Esophagus muscularis mucosa (tissue), 4 donors: ENCODE results near the gene BFAR. TPM values are rescaled to one million over a fixed set of nuclear protein-coding genes. Genes with fewer than 3 reads are reported as not detected.
"Not testable (repeated sequence)": the region's sequence is repeated elsewhere in the genome, so short reads cannot be mapped to it uniquely, and the experiment has no call there.

Source experiments
- DNase-seq: peaks from one replicate; pipeline ENCODE4 v3.0.0-alpha.2; 2017; ENCODE audit errors: extremely low spot score
- H3K27ac ChIP-seq, 4 donors: fragments of 200-600 bp; sonication (generic); replicated peaks in 1 of 4; 1 replicate in 3 of 4; 2 replicates in 1 of 4; pipeline ENCODE4 v1.5.1; 2016 to 2019; ENCODE audit warnings: mild to moderate bottlenecking in 1 of 4
- H3K27me3 ChIP-seq, 4 donors: fragments of 200-600 bp; sonication (generic); one replicate each; pipeline versions ENCODE4 v1.5.1 to v1.6.0; 2016 to 2019
- H3K36me3 ChIP-seq, 4 donors: fragments of 200-600 bp; sonication (generic); one replicate each; pipeline ENCODE4 v1.5.1; 2016 to 2019
- H3K4me1 ChIP-seq, 4 donors: fragments of 200-600 bp; sonication (generic); one replicate each; pipeline ENCODE4 v1.5.1; 2016 to 2019
- H3K4me3 ChIP-seq, 4 donors: fragments of 200-600 bp; sonication (generic); 1 replicate in 2 of 4; 2 replicates in 2 of 4; pipeline ENCODE4 v1.5.1; 2016 to 2019; ENCODE audit warnings: mild to moderate bottlenecking in 4 of 4, moderate library complexity in 1 of 4
- H3K9me3 ChIP-seq, 4 donors: fragments of 200-600 bp; sonication (generic); 1 replicate in 3 of 4; 2 replicates in 1 of 4; pipeline ENCODE4 v1.5.1; 2016 to 2019
- EP300 ChIP-seq: sonication (generic); formaldehyde crosslinking; IDR thresholded peaks from one replicate; pipeline ENCODE4 v1.6.1; 2017; ENCODE audit warnings: antibody characterized with exemption
- POLR2A ChIP-seq: fragments of 450-650 bp; IDR thresholded peaks from one replicate; pipeline ENCODE4 v1.6.1; 2017; ENCODE audit warnings: antibody characterized with exemption, moderate library complexity, mild to moderate bottlenecking, low read depth
- POLR2AphosphoS5 ChIP-seq, 2 donors: sonication (generic); formaldehyde crosslinking; IDR thresholded peaks; one replicate each; pipeline ENCODE4 v1.6.1; 2017; ENCODE audit warnings: antibody characterized with exemption in 2 of 2
- WGBS: methylation state at CpG from one replicate; pipeline ENCODE4 v1.1.5; 2018; 5-methylcytosine and 5-hydroxymethylcytosine counted together
- intact Hi-C: fragments of 100-400 bp; cut with DNase I; formaldehyde crosslinking; loops from one replicate; pipeline ENCODE4 v1.15.1; 2023
- total RNA-seq, 4 donors: library from RNA; depleted of rRNA; stranded (reverse); fragments of >200 nt; gene quantifications; one replicate each; pipeline versions ENCODE4 v1.1.0 to v1.2.1, GENCODE V29; 2016
- TF ChIP-seq, protein P1 (sequence below), 3 experiments: fragments of 200-600 bp in 2 of 3; fragments of 450-650 bp in 1 of 3; sonication (generic) in 2 of 3; IDR thresholded peaks; one replicate each; pipeline ENCODE4 v1.5.1; 2017 to 2019; ENCODE audit warnings: antibody characterized with exemption in 3 of 3, mild to moderate bottlenecking in 2 of 3, moderate library complexity in 1 of 3

The BFAR gene
- total RNA-seq, 4 donors from 2014 or later = 39.1 to 59.8 (median 54.7) TPM

DNA sequence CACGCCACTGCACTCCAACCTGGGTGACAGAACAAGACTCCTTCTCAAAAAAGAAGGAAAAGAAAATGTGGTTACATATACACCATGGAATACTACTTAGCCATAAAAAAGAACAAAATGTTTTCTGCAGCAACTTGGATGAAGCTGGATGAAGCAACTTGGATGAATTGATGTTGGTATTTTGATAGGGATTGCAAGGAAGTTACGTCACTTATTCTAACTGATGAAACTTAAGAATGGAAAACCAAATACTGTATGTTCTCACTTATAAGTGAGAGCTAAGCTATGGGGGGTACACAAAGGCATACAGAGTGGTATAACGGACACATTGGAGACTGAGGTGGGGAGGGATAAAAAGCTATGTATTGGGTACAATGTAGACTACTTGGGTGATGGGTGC, 43.9 kb downstream of the BFAR start:
- no peak for DNase-seq
- intact Hi-C loops = no loop called here
- H3K27ac ChIP-seq = no peak overlapping the region
- no peaks in the 10 kb centered on the region for H3K9me3 ChIP-seq
- H3K4me3 ChIP-seq = no peak overlapping the region
- peaks cover 0 to 18% (median 0%) of the 10 kb centered on the region in 4 donors for H3K27me3 ChIP-seq
- 77% methylated on average over 3 of the region's 3 CpGs for WGBS
- no peaks in the 10 kb centered on the region for H3K36me3 ChIP-seq
- no peaks in the 10 kb centered on the region for H3K4me1 ChIP-seq
- no peak for TF ChIP-seq POLR2A
- TF ChIP-seq POLR2AphosphoS5 (IDR thresholded peaks at IDR 0.05) = no peak

DNA sequence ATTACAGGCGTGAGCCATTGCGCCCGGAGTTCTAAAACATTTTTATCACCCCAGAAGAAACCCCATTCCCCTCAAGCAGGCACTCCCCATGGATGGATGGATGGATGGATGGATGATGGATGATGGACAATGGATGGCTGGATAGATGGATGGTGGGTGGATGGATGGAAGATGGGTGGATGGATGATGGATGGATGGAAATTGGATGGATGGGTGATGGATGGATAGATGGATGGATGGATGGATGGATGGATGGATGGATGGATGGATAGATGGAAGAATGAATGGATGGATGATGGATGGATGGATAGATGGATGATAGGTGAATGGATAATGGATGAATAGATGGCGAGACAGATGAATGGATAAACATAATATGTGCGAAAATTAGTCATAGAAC, 44.9 kb downstream of the BFAR start:
- no peak overlapping the region for H3K27ac ChIP-seq
- WGBS = 92% methylated on average over 5 of the region's 5 CpGs
- H3K27me3 ChIP-seq = peaks cover 0 to 18% (median 0%) of the 10 kb centered on the region in 4 donors
- no peaks in the 10 kb centered on the region for H3K9me3 ChIP-seq
- no peak for TF ChIP-seq POLR2AphosphoS5 (IDR thresholded peaks at IDR 0.05)
- no peak for TF ChIP-seq EP300
- TF ChIP-seq, protein P1, sequence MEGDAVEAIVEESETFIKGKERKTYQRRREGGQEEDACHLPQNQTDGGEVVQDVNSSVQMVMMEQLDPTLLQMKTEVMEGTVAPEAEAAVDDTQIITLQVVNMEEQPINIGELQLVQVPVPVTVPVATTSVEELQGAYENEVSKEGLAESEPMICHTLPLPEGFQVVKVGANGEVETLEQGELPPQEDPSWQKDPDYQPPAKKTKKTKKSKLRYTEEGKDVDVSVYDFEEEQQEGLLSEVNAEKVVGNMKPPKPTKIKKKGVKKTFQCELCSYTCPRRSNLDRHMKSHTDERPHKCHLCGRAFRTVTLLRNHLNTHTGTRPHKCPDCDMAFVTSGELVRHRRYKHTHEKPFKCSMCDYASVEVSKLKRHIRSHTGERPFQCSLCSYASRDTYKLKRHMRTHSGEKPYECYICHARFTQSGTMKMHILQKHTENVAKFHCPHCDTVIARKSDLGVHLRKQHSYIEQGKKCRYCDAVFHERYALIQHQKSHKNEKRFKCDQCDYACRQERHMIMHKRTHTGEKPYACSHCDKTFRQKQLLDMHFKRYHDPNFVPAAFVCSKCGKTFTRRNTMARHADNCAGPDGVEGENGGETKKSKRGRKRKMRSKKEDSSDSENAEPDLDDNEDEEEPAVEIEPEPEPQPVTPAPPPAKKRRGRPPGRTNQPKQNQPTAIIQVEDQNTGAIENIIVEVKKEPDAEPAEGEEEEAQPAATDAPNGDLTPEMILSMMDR (IDR thresholded peaks at IDR 0.05) = no peak
- TF ChIP-seq POLR2A = no peak
- DNase-seq = no peak
- no peaks in the 10 kb centered on the region for H3K4me1 ChIP-seq
- no peaks in the 10 kb centered on the region for H3K36me3 ChIP-seq
- no peak overlapping the region for H3K4me3 ChIP-seq
- intact Hi-C loops = no loop called here

DNA sequence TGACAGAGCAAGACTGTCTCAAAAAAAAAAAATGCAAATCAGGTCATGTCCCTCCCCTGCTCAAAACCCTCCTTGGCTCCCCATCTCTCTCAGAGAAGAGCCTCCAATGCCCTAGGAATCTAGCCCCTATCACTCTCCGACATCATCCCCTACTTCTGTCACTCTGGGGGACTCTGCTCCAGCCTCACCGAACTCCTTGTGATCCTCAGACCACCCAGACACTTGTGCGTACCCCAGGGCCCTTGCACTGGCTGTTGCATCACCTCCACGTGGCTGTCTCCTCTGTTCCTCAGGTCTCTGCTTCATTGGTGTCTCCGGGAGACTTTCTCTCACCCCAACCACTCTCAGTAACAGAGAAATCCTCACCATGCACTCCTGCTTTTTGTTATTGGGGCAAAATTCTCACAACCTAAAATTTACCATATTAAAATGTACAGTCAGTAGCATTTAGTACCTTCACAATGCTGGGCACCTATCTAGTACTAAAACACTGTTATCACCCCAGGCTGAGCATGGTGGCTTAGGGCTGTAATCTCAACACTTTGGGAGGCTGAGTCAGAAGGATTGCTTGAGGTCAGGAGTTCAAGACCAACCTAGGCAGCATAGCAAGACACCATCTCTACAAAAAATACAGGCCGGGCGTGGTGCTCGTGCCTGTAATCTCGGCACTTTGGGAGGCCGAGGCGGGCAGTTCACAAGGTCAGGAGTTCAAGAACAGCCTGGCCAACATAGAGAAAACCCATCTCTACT, 46.2 kb downstream of the BFAR start:
- 84% methylated on average over 11 of the region's 11 CpGs for WGBS
- no peak for TF ChIP-seq POLR2AphosphoS5 (IDR thresholded peaks at IDR 0.05)
- TF ChIP-seq EP300 = no peak
- TF ChIP-seq, protein P1 (IDR thresholded peaks at IDR 0.05) = no peak
- TF ChIP-seq POLR2A = no peak
- DNase-seq = no peak
- Histone ChIP-seq H3K36me3 (no peaks in the 10 kb centered on the region), H3K4me3 (no peak overlapping the region), H3K9me3 (no peaks in the 10 kb centered on the region), H3K27ac (no peak overlapping the region), H3K27me3 (peaks cover 0 to 18% (median 0%) of the 10 kb centered on the region in 4 donors), H3K4me1 (no peaks in the 10 kb centered on the region)
- intact Hi-C loops = no loop called here

DNA sequence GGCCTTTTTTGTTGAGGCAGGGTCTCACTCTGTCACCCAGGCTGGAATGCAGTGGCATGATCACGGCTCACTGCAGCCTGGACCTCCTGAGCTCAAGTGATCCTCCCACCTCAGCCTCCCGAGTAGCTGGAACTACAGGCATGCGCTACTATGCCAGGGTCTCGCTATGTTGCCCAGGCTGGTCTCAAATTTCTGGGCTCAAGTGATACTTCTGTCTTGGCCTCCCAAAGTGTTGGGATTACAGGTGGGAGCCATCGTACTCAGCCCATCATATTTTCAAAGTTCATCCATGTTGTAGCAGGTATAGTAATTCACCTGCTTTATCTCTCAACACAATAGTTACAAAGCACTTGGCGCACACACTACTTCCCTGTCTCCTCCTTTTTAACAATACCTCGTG, 47.6 kb downstream of the BFAR start:
- DNase-seq, intact Hi-C loops, H3K4me1 ChIP-seq, H3K9me3 ChIP-seq, H3K27ac ChIP-seq, H3K36me3 ChIP-seq, H3K4me3 ChIP-seq: not testable (repeated sequence)
- WGBS = 96% methylated on average over 5 of the region's 7 CpGs
- peaks cover 0 to 18% (median 0%) of the 10 kb centered on the region in 4 donors for H3K27me3 ChIP-seq

DNA sequence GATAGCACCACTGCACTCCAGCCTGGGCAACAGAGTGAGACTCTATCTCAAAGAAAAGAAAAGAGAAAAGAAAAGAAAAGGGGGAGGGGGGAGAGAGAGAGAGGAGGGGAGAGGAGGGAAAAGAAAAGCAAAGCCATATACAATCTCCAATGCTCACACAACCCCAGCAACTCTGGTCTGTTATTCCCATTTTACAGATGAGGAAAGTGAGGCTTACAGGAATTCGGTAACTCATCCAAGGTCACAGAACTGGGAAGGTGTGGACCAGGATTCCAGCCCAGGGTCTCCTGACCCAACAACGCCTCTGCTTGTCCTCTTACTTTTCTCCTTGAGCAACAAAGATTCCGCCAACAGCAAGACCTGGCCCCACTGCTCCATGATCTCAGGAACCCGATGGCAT, 48.4 kb downstream of the BFAR start:
- Histone ChIP-seq H3K27ac (no peak overlapping the region), H3K36me3 (no peaks in the 10 kb centered on the region), H3K9me3 (no peaks in the 10 kb centered on the region), H3K4me3 (no peak overlapping the region), H3K27me3 (peaks cover 0 to 18% (median 0%) of the 10 kb centered on the region in 4 donors), H3K4me1 (no peaks in the 10 kb centered on the region)
- DNase-seq = no peak
- intact Hi-C loops = no loop called here
- TF ChIP-seq POLR2A (no peak), POLR2AphosphoS5 (IDR thresholded peaks at IDR 0.05) (no peak), EP300 (no peak)
- TF ChIP-seq, protein P1 (IDR thresholded peaks at IDR 0.05) = no peak
- 91% methylated on average over 4 of the region's 4 CpGs for WGBS

DNA sequence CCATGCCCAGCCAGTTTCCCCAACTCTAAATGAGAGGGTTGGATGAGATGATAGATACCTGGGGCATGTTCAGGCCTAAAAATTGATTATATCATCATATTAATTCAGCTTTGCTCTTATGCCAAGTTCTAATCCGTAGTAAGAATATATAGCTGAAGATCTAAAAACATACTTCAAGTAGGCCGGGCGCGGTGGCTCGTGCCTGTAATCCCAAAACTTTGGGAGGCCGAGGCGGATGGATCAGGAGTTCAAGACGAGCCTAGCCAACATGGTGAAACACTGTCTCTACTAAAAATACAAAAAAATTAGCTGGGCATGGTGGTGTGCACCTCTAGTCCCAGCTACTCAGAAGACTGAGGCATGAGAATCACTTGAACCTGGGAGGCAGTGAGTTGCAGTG, 49.4 kb downstream of the BFAR start:
- Histone ChIP-seq H3K4me1 (no peaks in the 10 kb centered on the region), H3K4me3 (no peak overlapping the region), H3K9me3 (no peaks in the 10 kb centered on the region), H3K36me3 (no peaks in the 10 kb centered on the region), H3K27me3 (peaks cover 0 to 14% (median 0%) of the 10 kb centered on the region in 4 donors), H3K27ac (no peak overlapping the region)
- intact Hi-C loops = no loop called here
- DNase-seq = no peak
- 93% methylated on average over 8 of the region's 8 CpGs for WGBS
- TF ChIP-seq POLR2A = no peak
- TF ChIP-seq, protein P1 (IDR thresholded peaks at IDR 0.05) = no peak
- TF ChIP-seq POLR2AphosphoS5 (IDR thresholded peaks at IDR 0.05) = no peak
- no peak for TF ChIP-seq EP300

DNA sequence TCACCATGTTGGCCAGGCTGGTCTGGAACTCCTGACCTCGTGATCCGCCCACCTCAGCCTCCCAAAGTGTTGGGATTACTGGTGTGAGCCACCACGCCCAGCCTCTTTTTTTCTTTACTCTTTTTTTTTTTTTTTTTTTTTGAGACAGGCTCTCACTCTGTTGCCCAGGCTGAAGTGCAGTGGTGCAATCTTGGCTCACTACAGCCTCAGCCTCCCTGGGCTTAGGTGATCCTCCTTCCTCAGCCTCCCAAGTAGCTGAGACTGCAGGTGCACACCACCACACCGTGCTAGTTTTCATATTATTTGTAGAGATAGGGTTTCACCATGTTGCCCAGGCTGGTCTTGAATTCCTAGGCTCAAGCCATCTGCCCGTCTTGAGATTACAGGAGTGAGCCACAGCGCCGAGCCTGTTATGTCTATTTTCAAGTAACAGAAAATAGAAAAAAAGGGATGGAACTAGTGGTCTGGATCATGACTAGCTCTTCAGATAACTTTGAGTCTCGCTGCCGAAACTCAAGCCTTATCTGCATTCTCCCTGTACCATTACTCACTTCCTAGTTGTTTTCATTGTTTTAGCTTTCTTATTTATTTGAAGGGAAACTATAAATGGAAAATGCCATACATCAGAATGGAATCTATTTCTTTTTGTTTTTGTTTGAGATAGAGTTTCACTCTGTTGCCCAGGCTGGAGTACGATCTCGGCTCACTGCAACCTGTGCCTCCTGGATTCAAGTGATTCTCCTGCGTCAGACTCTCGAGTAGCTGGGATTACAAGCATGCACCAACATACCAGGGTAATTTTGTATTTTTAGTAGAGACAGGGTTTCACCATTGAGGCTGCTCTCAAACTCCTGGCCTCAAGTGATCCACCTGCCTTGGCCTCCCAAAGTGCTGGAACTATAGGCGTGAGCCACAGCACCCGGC, 53.4 kb downstream of the BFAR start:
- 83% methylated on average over 15 of the region's 15 CpGs for WGBS
- DNase-seq, H3K4me1 ChIP-seq, H3K4me3 ChIP-seq, H3K36me3 ChIP-seq, H3K9me3 ChIP-seq, H3K27me3 ChIP-seq, H3K27ac ChIP-seq, intact Hi-C loops: not testable (repeated sequence)

DNA sequence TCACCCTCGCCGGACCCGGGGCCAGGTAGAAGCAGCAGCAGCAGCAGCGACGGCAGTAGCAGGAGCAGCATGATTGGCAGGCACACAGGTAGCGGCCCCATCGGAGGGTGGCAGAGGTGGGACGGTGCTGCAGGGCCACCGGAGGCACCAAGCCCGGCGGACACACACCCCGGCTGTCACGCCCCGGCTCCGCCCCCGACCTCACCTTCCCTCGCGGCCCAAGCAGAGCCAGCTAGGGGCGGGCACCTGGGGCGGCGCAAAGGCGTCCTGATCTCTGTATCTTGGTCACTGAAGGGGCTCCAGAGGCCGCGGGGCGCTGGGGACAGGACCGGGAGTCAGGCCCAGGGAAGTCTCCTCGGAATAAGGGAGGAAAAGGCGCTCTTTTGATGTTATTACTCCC, 61.4 kb downstream of the BFAR start, which contains the start of gene PLA2G10:
PLA2G10 (minus strand) TSS at position 180 of the 400 bp plus-strand sequence; CDS start at position 101, 79 bp downstream.
- H3K27ac ChIP-seq, H3K4me3 ChIP-seq, intact Hi-C loops, DNase-seq, H3K9me3 ChIP-seq, H3K27me3 ChIP-seq, H3K4me1 ChIP-seq, H3K36me3 ChIP-seq: not testable (repeated sequence)
- no CpG with 5 or more reads among the region's 28 CpGs for WGBS
